ENCODE results near the gene DCANP1. TPM values are rescaled to one million over a fixed set of nuclear protein-coding genes. Genes with fewer than 3 reads are reported as not detected.

DCANP1 gene
- polyA plus RNA-seq, 2 of the 4 experiments (the other 2 are of a cell fraction), result not detected

DNA sequence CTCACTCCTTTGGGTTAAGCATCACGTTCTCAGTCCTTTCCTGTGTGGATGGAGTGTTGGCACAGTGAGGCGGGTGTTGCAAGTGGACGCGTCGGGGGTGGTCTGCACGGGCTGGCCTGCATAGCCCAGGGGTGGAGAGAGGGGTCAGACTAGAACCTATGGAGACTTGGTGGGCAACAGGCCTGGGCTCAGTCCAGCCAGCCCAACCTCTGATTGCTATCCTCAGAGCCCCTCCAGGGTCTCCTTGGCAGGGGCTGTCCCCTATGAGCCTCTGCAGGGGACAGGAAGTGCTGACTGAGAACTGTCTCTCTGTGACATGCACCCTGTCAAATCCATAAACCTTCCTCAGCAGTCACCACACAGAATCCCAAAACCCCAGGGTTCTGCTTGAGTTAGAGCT is 2.3 kb downstream of the DCANP1 start (continued):
- TF ChIP-seq, protein P1, sequence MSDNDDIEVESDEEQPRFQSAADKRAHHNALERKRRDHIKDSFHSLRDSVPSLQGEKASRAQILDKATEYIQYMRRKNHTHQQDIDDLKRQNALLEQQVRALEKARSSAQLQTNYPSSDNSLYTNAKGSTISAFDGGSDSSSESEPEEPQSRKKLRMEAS (IDR thresholded peaks at IDR 0.05), result no peak

- WGBS (ENCODE audit: missing lambda C conversion rate), result 76% methylated on average over 13 of the region's 13 CpGs
- DNase-seq (ENCODE audit: low read depth in 1 of 2, low spot score in 1 of 2) (no peak), FAIRE-seq (no peak), ATAC-seq (no peak)
- no peak overlapping the region for H3K4me3 ChIP-seq
- no peak overlapping the region for H3K4me2 ChIP-seq
- H3K27ac ChIP-seq, result no peak overlapping the region
- no peaks in the 10 kb centered on the region for H3K9me3 ChIP-seq
- CTCF ChIA-PET, result interaction anchor here (4.9 to 37.5 kb wide), 4 partner anchors 13 to 117 kb away, joined by 20 to 1932 read pairs (median 52); no protein-coding TSS in a partner anchor
- no peaks in the 10 kb centered on the region for H3K4me1 ChIP-seq
- POLR2A ChIA-PET, result no interaction called here
- TF ChIP-seq BHLHE40 (IDR thresholded peaks at IDR 0.05; ENCODE audit: low read depth, low read length), result no peak
- no peak for TF ChIP-seq JUNB (IDR thresholded peaks at IDR 0.05)
- no peak for TF ChIP-seq GATA3 (IDR thresholded peaks at IDR 0.05; ENCODE audit: borderline replicate concordance)
- TF ChIP-seq PHF8 (IDR thresholded peaks at IDR 0.05; ENCODE audit: borderline replicate concordance, low read depth), result no peak
- no peak for TF ChIP-seq RAD21 (conservative IDR thresholded peaks at IDR 0.05 in 1 of 2, IDR thresholded peaks at IDR 0.05 in 1 of 2)
- TF ChIP-seq CBX2 (IDR thresholded peaks at IDR 0.05; ENCODE audit: borderline replicate concordance, low read depth), result no peak
- TF ChIP-seq BCL3 (IDR thresholded peaks at IDR 0.05), result no peak
- no peak for TF ChIP-seq FOSB (CRISPR knock-in tag; IDR thresholded peaks at IDR 0.05)
- TF ChIP-seq, protein P2, sequence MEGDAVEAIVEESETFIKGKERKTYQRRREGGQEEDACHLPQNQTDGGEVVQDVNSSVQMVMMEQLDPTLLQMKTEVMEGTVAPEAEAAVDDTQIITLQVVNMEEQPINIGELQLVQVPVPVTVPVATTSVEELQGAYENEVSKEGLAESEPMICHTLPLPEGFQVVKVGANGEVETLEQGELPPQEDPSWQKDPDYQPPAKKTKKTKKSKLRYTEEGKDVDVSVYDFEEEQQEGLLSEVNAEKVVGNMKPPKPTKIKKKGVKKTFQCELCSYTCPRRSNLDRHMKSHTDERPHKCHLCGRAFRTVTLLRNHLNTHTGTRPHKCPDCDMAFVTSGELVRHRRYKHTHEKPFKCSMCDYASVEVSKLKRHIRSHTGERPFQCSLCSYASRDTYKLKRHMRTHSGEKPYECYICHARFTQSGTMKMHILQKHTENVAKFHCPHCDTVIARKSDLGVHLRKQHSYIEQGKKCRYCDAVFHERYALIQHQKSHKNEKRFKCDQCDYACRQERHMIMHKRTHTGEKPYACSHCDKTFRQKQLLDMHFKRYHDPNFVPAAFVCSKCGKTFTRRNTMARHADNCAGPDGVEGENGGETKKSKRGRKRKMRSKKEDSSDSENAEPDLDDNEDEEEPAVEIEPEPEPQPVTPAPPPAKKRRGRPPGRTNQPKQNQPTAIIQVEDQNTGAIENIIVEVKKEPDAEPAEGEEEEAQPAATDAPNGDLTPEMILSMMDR (IDR thresholded peaks at IDR 0.05), result no peak
- TF ChIP-seq HEYL (CRISPR knock-in tag; IDR thresholded peaks at IDR 0.05), result no peak
- no peak for TF ChIP-seq SMC3 (IDR thresholded peaks at IDR 0.05)
- no peak for TF ChIP-seq NFE2L2 (conservative IDR thresholded peaks at IDR 0.05; ENCODE audit: low read length)
- no peak for TF ChIP-seq ESRRA (IDR thresholded peaks at IDR 0.05; ENCODE audit: borderline replicate concordance, low read length)
Measured at GRCh38 chr5:135444360-135444759, 2.8 kb downstream of the DCANP1 start.

- ATAC-seq (no peak), DNase-seq (ENCODE audit: low read depth in 1 of 2, low spot score in 1 of 2) (no peak), FAIRE-seq (no peak)
- no peak overlapping the region for H3K27ac ChIP-seq
- H3K9me3 ChIP-seq, result no peaks in the 10 kb centered on the region
- no peak overlapping the region for H3K4me3 ChIP-seq
- POLR2A ChIA-PET, result no interaction called here
- CTCF ChIA-PET, result interaction anchor here (6.4 to 37.5 kb wide), 3 partner anchors 14 to 118 kb away, joined by 43 to 1932 read pairs (median 62); no protein-coding TSS in a partner anchor
- no peak overlapping the region for H3K4me2 ChIP-seq
- 49% methylated on average over 6 of the region's 6 CpGs for WGBS (ENCODE audit: missing lambda C conversion rate)
- H3K4me1 ChIP-seq, result no peaks in the 10 kb centered on the region
- TF ChIP-seq RNF2 (IDR thresholded peaks at IDR 0.05; ENCODE audit: borderline replicate concordance, low read depth), result no peak
- TF ChIP-seq POLR2A (IDR thresholded peaks at IDR 0.05; ENCODE audit: low read length), result no peak
- no peak for TF ChIP-seq KDM1A (IDR thresholded peaks at IDR 0.05; ENCODE audit: low read depth)
- TF ChIP-seq NPAS2 (CRISPR knock-in tag; IDR thresholded peaks at IDR 0.05; ENCODE audit: borderline replicate concordance), result no peak
- no peak for TF ChIP-seq PBX3 (IDR thresholded peaks at IDR 0.05)
- TF ChIP-seq SREBF2 (IDR thresholded peaks at IDR 0.05), result no peak
- TF ChIP-seq FOSB (CRISPR knock-in tag; IDR thresholded peaks at IDR 0.05), result no peak
- TF ChIP-seq RFX5 (IDR thresholded peaks at IDR 0.05), result no peak
- TF ChIP-seq, protein P1 (IDR thresholded peaks at IDR 0.05), result no peak
- no peak for TF ChIP-seq CHD4 (IDR thresholded peaks at IDR 0.05; ENCODE audit: borderline replicate concordance)
- TF ChIP-seq HEYL (CRISPR knock-in tag; IDR thresholded peaks at IDR 0.05), result no peak
- no peak for TF ChIP-seq EHF (CRISPR knock-in tag; IDR thresholded peaks at IDR 0.05)
- no peak for TF ChIP-seq CBX8 (IDR thresholded peaks at IDR 0.05)
- no peak for TF ChIP-seq HDAC2 (IDR thresholded peaks at IDR 0.05)
- no peak for TF ChIP-seq CEBPB (IDR thresholded peaks at IDR 0.05)
- TF ChIP-seq, protein P3, sequence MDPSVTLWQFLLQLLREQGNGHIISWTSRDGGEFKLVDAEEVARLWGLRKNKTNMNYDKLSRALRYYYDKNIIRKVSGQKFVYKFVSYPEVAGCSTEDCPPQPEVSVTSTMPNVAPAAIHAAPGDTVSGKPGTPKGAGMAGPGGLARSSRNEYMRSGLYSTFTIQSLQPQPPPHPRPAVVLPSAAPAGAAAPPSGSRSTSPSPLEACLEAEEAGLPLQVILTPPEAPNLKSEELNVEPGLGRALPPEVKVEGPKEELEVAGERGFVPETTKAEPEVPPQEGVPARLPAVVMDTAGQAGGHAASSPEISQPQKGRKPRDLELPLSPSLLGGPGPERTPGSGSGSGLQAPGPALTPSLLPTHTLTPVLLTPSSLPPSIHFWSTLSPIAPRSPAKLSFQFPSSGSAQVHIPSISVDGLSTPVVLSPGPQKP (IDR thresholded peaks at IDR 0.05; ENCODE audit: low read depth, low read length), result no peak
- no peak for TF ChIP-seq FOSL2 (IDR thresholded peaks at IDR 0.05)
- no peak for TF ChIP-seq FOSL2 (CRISPR knock-in tag; IDR thresholded peaks at IDR 0.05)
Measured at GRCh38 chr5:135443161-135443960, 3.8 kb downstream of the DCANP1 start.
